Stomach smooth muscle (tissue), 2 donors: Measurements from ENCODE around the gene HSPBP1.

Source experiments
- H3K27ac ChIP-seq: one replicate; pipeline ENCODE4 v1.7.0; 2013; ENCODE audit warnings: mild to moderate bottlenecking, low read length, inconsistent platforms
- H3K27me3 ChIP-seq, 2 donors: one replicate each; pipeline ENCODE4 v1.7.0; 2013; ENCODE audit warnings: low read length in 2 of 2; ENCODE audit not compliant: insufficient read depth in 2 of 2, control insufficient read depth in 1 of 2
- H3K36me3 ChIP-seq, 2 donors: one replicate each; pipeline ENCODE4 v1.7.0; 2013; ENCODE audit warnings: low read length in 2 of 2; ENCODE audit not compliant: control insufficient read depth in 2 of 2, insufficient read depth in 2 of 2
- H3K4me1 ChIP-seq: one replicate; pipeline ENCODE4 v1.7.0; 2013; ENCODE audit warnings: low read length; ENCODE audit not compliant: control insufficient read depth, insufficient read depth
- H3K4me3 ChIP-seq, 2 donors: one replicate each; pipeline ENCODE4 v1.7.0; 2013; ENCODE audit warnings: low read length in 2 of 2
- H3K9ac ChIP-seq, 2 donors: one replicate each; pipeline ENCODE4 v1.7.0; 2013; ENCODE audit warnings: low read length in 2 of 2, mild to moderate bottlenecking in 1 of 2
- H3K9me3 ChIP-seq, 2 donors: one replicate each; pipeline ENCODE4 v1.7.0; 2013; ENCODE audit warnings: low read length in 2 of 2; ENCODE audit not compliant: control insufficient read depth in 2 of 2
- donor health status: healthy.
- donor health status: Pancreatic carcinoma.

The HSPBP1 gene

DNA sequence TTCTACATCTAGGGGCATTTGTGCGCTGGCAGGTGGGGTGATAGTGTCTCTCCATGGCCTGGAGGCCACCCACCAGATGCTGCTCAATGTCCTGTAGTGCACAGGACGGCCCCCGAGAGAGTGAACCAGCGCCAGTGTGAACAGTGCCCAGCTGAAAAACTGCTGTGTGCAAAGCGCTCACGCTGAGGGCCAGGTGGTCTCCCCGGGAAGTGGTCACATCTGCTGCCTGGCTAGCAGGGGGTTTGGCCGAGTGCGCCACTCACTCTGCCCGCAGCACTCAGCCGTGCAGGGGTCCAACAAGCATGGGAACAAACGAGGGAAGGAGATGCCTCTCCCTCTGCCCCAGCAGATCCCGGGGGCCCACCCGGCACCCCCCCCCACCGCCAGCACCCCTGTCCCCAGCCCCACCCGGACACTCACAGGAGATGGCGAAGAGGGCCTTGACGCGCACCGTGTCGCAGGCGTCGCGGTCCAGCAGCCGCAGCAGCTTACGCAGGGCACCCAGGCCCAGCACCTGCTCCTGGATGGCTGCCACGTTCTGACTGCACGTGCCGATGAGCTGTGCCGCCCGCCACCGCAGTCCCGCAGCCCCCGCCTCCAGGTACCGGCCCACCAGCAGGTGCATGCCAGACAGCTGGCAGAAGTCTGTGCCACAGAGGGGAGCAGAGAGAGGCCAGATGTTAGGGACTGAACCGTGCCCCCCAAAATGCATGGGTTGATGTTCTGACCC is 5.8 kb downstream of the HSPBP1 start:
- H3K9ac ChIP-seq, result no peak overlapping the region
- H3K36me3 ChIP-seq, result peaks cover 11 to 44% of the 10 kb centered on the region in 2 donors
- H3K27me3 ChIP-seq, result no peaks in the 10 kb centered on the region
- no peak overlapping the region for H3K27ac ChIP-seq
- H3K4me1 ChIP-seq, result peaks cover 2% of the 10 kb centered on the region
- H3K9me3 ChIP-seq, result no peaks in the 10 kb centered on the region
- H3K4me3 ChIP-seq, result no peak overlapping the region

DNA sequence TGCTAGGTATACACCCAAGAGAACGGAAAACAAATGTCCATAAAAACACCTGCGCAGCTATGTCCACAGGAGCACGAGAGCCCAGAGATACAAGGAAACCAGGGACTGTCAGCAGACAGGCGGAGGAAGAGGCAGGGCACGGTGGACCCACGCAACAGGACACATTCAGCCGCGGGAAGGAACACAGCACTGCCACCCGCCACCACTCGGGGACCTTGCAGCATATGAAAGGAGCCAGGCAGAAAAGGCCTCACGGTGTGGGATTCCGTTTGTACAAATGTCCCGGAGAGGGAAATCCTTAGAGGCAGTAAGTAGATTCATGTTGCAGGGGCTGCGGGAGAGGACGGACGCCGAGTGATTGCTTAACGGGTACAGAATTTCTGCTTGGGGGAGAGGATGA is 7.8 kb downstream of the HSPBP1 start:
- no peak overlapping the region for H3K4me3 ChIP-seq
- H3K9me3 ChIP-seq, result no peaks in the 10 kb centered on the region
- no peak overlapping the region for H3K27ac ChIP-seq
- H3K27me3 ChIP-seq, result no peaks in the 10 kb centered on the region
- no peak overlapping the region for H3K9ac ChIP-seq
- peaks cover 10 to 38% of the 10 kb centered on the region in 2 donors for H3K36me3 ChIP-seq
- no peaks in the 10 kb centered on the region for H3K4me1 ChIP-seq

GRCh38 chr19:55270172-55270942 is 9.6 kb downstream of the HSPBP1 start:
- H3K9me3 ChIP-seq, result no peaks in the 10 kb centered on the region
- no peaks in the 10 kb centered on the region for H3K4me1 ChIP-seq
- H3K27ac ChIP-seq, result no peak overlapping the region
- H3K4me3 ChIP-seq, result no peak overlapping the region
- H3K27me3 ChIP-seq, result no peaks in the 10 kb centered on the region
- H3K9ac ChIP-seq, result no peak overlapping the region
- peaks cover 2 to 28% of the 10 kb centered on the region in 2 donors for H3K36me3 ChIP-seq

DNA sequence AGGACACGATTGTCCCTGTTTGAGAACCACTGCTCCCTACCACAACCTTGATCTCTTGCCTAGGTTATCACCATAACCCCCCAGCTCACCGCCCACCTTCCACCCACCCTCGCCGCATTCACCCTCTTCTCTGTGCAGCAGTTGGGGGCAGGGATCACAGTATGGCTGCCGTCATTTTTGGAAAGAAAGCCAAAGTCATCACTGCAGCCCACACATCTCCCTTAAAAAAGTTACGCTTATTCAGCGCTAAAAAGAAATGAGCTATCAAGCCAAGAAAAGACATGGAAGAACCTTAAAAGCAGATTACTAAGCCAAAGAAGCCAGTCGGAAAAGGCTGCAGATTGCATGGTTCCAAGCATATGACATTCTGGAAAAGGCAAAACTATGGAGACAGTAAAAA is 10.6 kb downstream of the HSPBP1 start:
- Histone ChIP-seq H3K4me1 (no peaks in the 10 kb centered on the region), H3K9me3 (no peaks in the 10 kb centered on the region), H3K9ac (no peak overlapping the region), H3K4me3 (no peak overlapping the region), H3K27me3 (no peaks in the 10 kb centered on the region), H3K36me3 (peaks cover 2 to 26% of the 10 kb centered on the region in 2 donors), H3K27ac (no peak overlapping the region)

- H3K36me3 ChIP-seq, result peaks cover 7 to 10% of the 10 kb centered on the region in 2 donors
- no peaks in the 10 kb centered on the region for H3K4me1 ChIP-seq
- H3K27ac ChIP-seq, result no peak overlapping the region
- H3K9ac ChIP-seq, result no peak overlapping the region
- no peak overlapping the region for H3K4me3 ChIP-seq
- no peaks in the 10 kb centered on the region for H3K27me3 ChIP-seq
- H3K9me3 ChIP-seq, result no peaks in the 10 kb centered on the region
Observed at GRCh38 chr19:55266840-55267239, 13.1 kb downstream of the HSPBP1 start.

DNA sequence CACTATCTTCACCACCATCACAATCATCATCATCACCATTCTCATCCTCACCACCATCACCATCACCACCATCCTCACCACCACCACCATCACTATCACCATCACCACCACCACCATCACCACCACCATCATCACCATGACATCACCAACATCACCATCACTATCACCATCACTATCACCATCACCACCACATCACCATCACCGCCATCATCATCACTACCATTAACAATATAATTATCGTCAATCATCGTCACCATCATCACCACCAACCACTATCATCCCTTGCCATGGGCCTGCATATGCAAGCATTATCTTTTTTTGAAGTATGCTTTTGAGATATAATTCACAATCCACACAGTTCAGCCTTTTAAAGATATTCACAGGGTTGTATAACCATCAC is 13.5 kb downstream of the HSPBP1 start:
- Histone ChIP-seq H3K36me3 (peaks cover 7 to 10% of the 10 kb centered on the region in 2 donors), H3K27me3 (no peaks in the 10 kb centered on the region), H3K4me3 (no peak overlapping the region), H3K9ac (no peak overlapping the region), H3K9me3 (no peaks in the 10 kb centered on the region), H3K27ac (no peak overlapping the region), H3K4me1 (no peaks in the 10 kb centered on the region)

GRCh38 chr19:55265723-55266386 is 14.1 kb downstream of the HSPBP1 start:
- Histone ChIP-seq H3K9ac (no peak overlapping the region), H3K4me3 (no peak overlapping the region), H3K27ac (no peak overlapping the region), H3K36me3 (peaks cover 7 to 10% of the 10 kb centered on the region in 2 donors), H3K27me3 (no peaks in the 10 kb centered on the region), H3K9me3 (no peaks in the 10 kb centered on the region), H3K4me1 (no peaks in the 10 kb centered on the region)

DNA sequence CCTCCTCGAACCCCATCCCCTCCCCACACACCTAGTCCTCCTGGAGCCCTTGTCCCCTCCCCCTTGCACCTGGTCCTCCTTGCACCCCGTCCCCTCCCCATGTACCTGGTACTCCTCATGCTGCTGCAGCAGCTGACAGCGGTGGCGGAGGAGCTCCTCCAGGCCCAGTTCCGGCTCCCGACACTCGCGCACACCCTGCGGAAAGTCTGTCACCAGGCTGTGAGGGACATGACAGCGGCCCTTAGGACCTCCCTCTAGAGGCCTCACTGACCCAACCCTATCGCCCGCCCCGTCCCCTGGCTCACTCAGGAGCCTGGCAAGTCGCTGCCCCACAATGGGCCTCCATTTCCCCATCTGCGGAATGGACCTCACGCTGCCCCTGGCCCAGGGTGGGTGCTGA is 14.7 kb downstream of the HSPBP1 start:
- H3K27me3 ChIP-seq, result no peaks in the 10 kb centered on the region
- H3K9me3 ChIP-seq, result no peaks in the 10 kb centered on the region
- H3K4me1 ChIP-seq, result peaks cover under 1% of the 10 kb centered on the region
- H3K9ac ChIP-seq, result no peak overlapping the region
- H3K36me3 ChIP-seq, result peaks cover 7 to 10% of the 10 kb centered on the region in 2 donors
- H3K27ac ChIP-seq, result no peak overlapping the region
- no peak overlapping the region for H3K4me3 ChIP-seq

- Histone ChIP-seq H3K9ac (no peak overlapping the region), H3K27ac (no peak overlapping the region), H3K9me3 (no peaks in the 10 kb centered on the region), H3K4me1 (peaks cover 7% of the 10 kb centered on the region), H3K27me3 (no peaks in the 10 kb centered on the region), H3K4me3 (no peak overlapping the region), H3K36me3 (peaks cover 5 to 7% of the 10 kb centered on the region in 2 donors)
Observed at GRCh38 chr19:55264531-55264930, 15.4 kb downstream of the HSPBP1 start.

- Histone ChIP-seq H3K4me3 (no peak overlapping the region), H3K27me3 (no peaks in the 10 kb centered on the region), H3K4me1 (peaks cover 18% of the 10 kb centered on the region), H3K36me3 (peaks cover 2 to 4% of the 10 kb centered on the region in 2 donors), H3K27ac (no peak overlapping the region), H3K9ac (no peak overlapping the region), H3K9me3 (no peaks in the 10 kb centered on the region)
Observed at GRCh38 chr19:55262359-55262758, 17.6 kb downstream of the HSPBP1 start.
